ENCODE measurements around the gene NXPE1.
A peak's percentile ranks its signal among the peaks of the same experiment; 100 is the strongest.

Gene NXPE1

GRCh38 chr11:114482114-114482513 lies 77.6 kb downstream of the NXPE1 start:
- peak; percentile 43 for DNase-seq (ENCODE audit: low read depth)
- H3K27me3 ChIP-seq (replicated peaks; ENCODE audit: control insufficient read depth, insufficient read depth, low read length), result no peaks in the 10 kb centered on the region

GRCh38 chr11:114479331-114479730 lies 80.3 kb downstream of the NXPE1 start:
- Histone ChIP-seq H3K9me3 (ENCODE audit: control insufficient read depth, low read length) (no peaks in the 10 kb centered on the region), H3K4me1 (ENCODE audit: control insufficient read depth, insufficient read depth, low read length) (peaks cover 22% of the 10 kb centered on the region), H3K27me3 (replicated peaks; ENCODE audit: control insufficient read depth, insufficient read depth, low read length) (no peaks in the 10 kb centered on the region), H3K4me3 (ENCODE audit: low read length) (no peak overlapping the region), H3K36me3 (ENCODE audit: control insufficient read depth, insufficient read depth, low read length, severe bottlenecking) (no peaks in the 10 kb centered on the region), H3K9ac (ENCODE audit: low read length) (no peak overlapping the region)
- DNase-seq (ENCODE audit: low read depth), result no peak

More at GRCh38 chr11:114482114-114482513, 77.6 kb downstream of the NXPE1 start:
- Histone ChIP-seq H3K4me3 (ENCODE audit: low read length) (no peak overlapping the region), H3K4me1 (ENCODE audit: control insufficient read depth, insufficient read depth, low read length) (peaks cover 22% of the 10 kb centered on the region), H3K9ac (ENCODE audit: low read length) (no peak overlapping the region), H3K36me3 (ENCODE audit: control insufficient read depth, insufficient read depth, low read length, severe bottlenecking) (no peaks in the 10 kb centered on the region), H3K9me3 (ENCODE audit: control insufficient read depth, low read length) (no peaks in the 10 kb centered on the region)

GRCh38 chr11:114478768-114479167 lies 80.9 kb downstream of the NXPE1 start:
- Histone ChIP-seq H3K4me3 (ENCODE audit: low read length) (no peak overlapping the region), H3K4me1 (ENCODE audit: control insufficient read depth, insufficient read depth, low read length) (peaks cover 22% of the 10 kb centered on the region), H3K27me3 (replicated peaks; ENCODE audit: control insufficient read depth, insufficient read depth, low read length) (no peaks in the 10 kb centered on the region), H3K36me3 (ENCODE audit: control insufficient read depth, insufficient read depth, low read length, severe bottlenecking) (no peaks in the 10 kb centered on the region), H3K9ac (ENCODE audit: low read length) (no peak overlapping the region), H3K9me3 (ENCODE audit: control insufficient read depth, low read length) (no peaks in the 10 kb centered on the region)
- DNase-seq (ENCODE audit: low read depth), result peak; percentile 14

- Histone ChIP-seq H3K27me3 (replicated peaks; ENCODE audit: control insufficient read depth, insufficient read depth, low read length) (no peaks in the 10 kb centered on the region), H3K9me3 (ENCODE audit: control insufficient read depth, low read length) (no peaks in the 10 kb centered on the region), H3K9ac (ENCODE audit: low read length) (no peak overlapping the region), H3K4me1 (ENCODE audit: control insufficient read depth, insufficient read depth, low read length) (peaks cover 22% of the 10 kb centered on the region), H3K36me3 (ENCODE audit: control insufficient read depth, insufficient read depth, low read length, severe bottlenecking) (no peaks in the 10 kb centered on the region), H3K4me3 (ENCODE audit: low read length) (no peak overlapping the region)
- no peak for DNase-seq (ENCODE audit: low read depth)
Measured at GRCh38 chr11:114478001-114478410, 81.7 kb downstream of the NXPE1 start.

GRCh38 chr11:114472661-114473060 lies 87.0 kb downstream of the NXPE1 start:
- Histone ChIP-seq H3K27me3 (replicated peaks; ENCODE audit: control insufficient read depth, insufficient read depth, low read length) (no peaks in the 10 kb centered on the region), H3K36me3 (ENCODE audit: control insufficient read depth, insufficient read depth, low read length, severe bottlenecking) (no peaks in the 10 kb centered on the region), H3K9ac (ENCODE audit: low read length) (no peak overlapping the region), H3K4me3 (ENCODE audit: low read length) (no peak overlapping the region), H3K9me3 (ENCODE audit: control insufficient read depth, low read length) (no peaks in the 10 kb centered on the region), H3K4me1 (ENCODE audit: control insufficient read depth, insufficient read depth, low read length) (no peaks in the 10 kb centered on the region)
- DNase-seq (ENCODE audit: low read depth), result no peak

Data from adipocyte (in vitro differentiated cells).